ENCODE data around the gene SCAMP5.

DNA sequence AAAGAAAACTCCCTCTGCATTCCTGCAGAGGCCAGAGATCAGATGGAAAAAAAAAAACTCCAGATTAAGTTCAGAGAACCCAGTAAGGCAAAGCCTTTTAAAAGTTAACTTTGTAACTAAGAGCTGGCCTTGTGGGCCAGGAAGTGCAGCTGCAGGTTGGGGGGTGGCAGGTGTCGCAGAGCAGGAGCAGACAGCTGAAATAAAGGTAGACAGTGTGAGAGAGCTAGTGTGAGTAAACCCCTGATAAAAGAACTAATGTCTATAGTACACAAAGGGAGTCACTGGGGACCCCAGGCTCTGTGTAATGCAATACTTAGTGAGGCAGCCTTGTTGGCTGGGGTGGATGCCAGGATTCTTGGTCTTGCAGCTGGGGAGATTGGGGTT is 70.1 kb downstream of the SCAMP5 start:
- TF ChIP-seq, protein P1, sequence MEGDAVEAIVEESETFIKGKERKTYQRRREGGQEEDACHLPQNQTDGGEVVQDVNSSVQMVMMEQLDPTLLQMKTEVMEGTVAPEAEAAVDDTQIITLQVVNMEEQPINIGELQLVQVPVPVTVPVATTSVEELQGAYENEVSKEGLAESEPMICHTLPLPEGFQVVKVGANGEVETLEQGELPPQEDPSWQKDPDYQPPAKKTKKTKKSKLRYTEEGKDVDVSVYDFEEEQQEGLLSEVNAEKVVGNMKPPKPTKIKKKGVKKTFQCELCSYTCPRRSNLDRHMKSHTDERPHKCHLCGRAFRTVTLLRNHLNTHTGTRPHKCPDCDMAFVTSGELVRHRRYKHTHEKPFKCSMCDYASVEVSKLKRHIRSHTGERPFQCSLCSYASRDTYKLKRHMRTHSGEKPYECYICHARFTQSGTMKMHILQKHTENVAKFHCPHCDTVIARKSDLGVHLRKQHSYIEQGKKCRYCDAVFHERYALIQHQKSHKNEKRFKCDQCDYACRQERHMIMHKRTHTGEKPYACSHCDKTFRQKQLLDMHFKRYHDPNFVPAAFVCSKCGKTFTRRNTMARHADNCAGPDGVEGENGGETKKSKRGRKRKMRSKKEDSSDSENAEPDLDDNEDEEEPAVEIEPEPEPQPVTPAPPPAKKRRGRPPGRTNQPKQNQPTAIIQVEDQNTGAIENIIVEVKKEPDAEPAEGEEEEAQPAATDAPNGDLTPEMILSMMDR (conservative IDR thresholded peaks at IDR 0.05): no peak
- TF ChIP-seq ZFX (IDR thresholded peaks at IDR 0.05): no peak

Measured in C4-2B (cell line).